HG03066 (cell line): ENCODE results near the gene CDC42EP5.
"Not testable (repeated sequence)": the region's sequence is repeated elsewhere in the genome, so short reads cannot be mapped to it uniquely, and the experiment has no call there.

Experiments
- ATAC-seq: cut with Tn5 transposase; IDR thresholded peaks from one replicate; pipeline ENCODE4 v1.9.1; 2021; ENCODE audit warnings: low read depth; ENCODE audit not compliant: unreplicated experiment

The CDC42EP5 gene, protein sequence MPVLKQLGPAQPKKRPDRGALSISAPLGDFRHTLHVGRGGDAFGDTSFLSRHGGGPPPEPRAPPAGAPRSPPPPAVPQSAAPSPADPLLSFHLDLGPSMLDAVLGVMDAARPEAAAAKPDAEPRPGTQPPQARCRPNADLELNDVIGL

DNA sequence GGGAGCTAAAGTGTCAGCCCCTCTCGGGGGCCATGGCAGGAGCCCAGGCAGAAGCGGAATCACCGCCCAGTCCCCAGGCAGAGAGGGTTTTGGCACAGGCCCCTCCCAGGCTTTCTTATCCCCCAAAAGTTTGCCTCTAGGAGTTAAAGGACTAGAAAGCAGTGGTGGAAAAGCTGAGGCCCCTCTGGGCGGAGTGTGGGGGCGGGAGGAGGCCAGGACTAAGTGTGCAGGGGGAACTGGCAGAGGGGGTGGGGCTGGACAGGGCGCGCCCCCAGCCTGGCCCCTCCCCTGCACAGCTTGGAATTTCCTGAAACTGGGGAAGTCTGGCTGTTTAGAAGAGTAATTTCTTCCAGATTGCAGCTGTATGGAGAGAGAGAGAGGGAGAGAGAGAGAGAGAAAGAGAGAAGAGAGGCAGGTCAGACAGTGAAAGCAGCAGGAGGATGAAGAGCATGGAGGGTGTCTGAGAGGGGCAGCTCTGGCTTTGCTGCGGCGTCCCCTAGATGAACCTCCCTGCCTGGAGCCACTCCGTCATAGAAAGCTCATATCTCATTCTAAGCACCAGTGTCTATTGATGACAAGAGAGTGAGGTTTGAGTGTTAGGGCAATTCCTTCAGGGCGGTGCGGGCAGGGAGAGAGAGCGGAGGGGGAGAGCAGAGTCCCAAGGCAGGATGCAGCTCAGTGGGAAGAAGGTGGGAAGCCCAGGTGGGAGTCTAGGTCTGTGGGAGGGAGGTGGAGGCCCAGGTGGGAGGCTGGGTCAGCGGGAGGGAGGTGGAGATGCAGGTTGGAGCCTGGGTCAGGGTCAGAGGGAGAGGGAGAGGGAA lies at the start of gene CDC42EP5:
Gene CDC42EP5, minus strand, starts transcription at position 226 of the 821 bp plus-strand sequence. CDS start 7,749 bp downstream, outside the sequence.
- ATAC-seq: no peak

DNA sequence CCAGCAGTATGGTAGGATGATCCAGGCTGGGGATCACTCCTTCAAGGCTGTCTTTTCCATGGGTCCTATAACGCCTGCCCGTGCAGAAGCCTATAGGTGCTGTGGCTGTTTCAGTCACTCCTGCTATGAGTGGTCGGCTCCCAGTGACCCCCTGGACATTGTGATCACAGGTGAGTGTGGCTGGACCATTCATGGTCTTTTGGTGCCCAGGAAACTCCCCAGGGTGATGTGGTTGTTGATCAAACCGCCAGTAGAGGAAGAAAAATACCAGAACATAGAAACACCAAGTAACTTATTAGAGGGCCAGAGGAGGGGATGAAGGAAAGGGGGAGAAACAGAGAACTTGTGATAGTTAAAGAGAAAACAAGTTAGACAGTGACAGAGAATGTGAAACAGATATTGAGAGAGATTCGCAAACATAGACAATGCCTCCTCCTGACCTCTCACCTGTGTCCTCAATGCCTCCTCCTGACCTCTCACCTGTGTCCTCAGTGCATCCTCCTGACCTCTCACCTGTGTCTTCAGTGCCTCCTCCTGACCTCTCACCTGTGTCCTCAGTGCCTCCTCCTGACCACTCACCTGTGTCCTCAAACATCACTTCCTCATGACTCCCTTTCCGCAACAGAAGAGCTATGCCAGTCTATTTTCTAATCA lies 48.9 kb upstream of the CDC42EP5 start:
- no peak for ATAC-seq

DNA sequence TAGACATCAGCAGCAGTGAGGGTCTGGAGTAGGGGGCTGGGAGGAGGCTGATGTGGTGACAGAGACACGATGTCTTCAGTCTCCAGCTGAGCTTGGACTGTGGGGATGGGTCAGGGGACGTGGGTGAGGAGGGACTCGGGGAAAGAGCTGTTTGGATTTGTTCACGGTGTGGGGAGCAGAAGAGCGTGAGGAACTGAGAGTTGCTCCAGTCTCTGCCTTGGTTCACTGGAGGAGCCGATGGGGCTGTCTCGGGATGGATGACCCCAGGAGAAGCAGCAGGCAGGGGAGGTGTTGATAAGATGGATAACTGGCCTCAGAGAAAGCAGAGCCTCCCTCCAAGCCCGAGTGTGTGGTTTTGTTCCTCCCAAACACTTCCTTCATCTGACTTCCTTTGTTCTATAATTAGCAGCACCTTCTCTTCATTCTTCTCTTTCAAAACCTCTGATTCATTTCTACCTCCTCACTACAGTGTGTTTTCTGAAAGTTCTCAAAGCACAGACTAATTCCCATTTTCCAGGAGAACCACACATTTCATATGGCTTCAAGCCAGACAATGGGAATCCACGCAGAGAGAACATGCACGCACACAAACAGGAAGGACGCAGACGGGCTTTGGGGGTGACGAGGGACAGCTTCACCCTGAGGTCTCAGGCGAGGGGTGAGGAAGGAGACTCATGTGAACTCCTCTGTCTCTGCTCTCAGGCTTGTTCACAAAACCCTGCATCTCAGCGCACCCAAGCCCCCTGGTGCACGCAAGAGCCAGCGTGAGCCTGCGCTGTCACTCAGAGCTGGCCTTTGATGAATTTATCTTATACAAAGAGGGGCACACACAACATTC lies 48.1 kb upstream of the CDC42EP5 start:
- no peak for ATAC-seq

DNA sequence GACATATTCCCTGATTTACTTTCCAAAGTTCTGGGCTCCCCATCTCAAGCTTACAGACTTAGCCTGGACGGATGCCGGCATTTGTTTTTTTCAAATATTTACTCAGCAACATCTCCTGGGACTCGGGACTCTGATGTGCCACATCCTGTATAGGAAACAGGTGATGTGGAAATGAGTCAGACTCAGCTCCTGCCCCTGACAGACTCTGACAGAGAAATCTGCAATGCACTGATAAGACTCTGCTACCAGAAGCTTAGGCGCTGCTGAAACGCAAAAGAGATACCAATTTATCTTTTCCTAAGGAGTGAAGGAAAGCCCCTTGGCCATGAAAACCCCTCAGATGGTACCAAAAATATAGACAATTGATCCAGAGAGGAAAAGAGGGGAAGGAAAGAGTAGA lies 45.7 kb upstream of the CDC42EP5 start:
- ATAC-seq: no peak

DNA sequence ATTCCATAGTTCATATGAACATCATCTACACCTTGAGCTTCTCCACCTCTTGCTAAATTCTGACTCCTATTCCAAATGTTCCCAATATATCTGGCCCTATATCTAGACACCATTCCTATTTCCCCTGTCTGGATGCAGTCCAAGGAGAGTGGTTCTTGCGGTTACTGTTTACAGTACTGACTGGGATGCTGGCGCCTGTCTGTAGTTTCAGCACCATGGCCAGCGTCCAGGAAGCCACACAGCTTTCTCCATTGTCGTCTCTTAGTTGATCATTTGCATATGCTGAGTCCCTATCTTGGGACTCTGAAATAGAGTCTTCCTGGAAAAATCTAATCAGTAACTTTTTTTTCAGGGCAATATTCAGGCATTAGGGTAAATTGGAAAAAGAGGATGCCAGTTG lies 44.4 kb upstream of the CDC42EP5 start:
- ATAC-seq: no peak

DNA sequence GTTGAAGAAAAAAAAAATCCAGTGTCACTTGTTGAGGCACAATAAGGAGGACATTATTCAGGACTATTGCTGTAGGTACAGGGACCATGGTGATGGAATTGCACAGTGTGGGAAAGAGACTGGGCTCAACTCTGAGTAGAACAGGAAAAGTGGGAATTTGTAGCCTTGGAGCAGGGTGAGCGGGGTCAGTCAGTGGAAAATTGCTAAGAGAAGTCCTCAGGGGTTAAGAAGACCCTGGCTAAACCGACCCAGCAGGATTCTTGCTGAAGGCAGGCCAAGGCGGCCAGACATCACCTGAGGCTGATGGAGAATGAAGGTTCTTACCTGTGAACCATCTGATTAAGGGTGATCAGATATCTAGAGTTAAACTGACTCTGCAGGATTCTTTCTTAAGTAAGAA lies 42.1 kb upstream of the CDC42EP5 start:
- no peak for ATAC-seq

DNA sequence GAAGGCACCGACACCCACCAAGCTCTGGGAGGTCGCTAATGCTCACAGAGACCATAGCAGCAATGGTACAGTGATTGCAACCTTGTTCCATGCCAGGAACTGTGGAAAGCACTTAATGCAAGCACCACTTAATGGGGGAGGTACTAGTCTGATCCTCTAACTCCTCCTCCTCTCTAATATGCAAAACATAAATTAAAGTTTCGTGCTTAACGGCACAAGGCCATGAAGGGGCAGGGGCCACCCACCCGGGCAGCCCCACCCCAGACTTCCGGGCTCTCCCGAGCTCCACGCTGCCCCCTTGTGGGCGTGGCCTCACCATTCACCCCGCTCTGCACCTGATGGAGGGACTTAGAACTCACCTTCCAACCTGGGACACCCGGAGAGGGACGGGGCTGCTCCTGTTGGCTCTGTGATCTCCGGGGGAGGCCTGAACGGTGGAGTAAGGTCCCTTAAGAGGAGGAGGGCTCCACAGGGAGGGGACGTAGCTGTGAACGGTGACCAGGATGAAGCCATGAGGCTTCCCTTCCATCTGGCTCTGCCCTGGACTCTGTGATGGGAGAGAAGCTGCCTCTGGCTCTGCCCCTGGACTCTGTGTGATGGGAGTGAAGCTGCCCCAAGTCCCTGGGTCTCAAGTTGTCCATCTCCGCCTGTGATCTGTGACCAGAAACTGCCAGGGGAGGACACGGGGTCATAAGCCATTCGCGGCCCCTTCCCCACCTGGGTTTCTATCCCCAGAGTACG lies 36.3 kb upstream of the CDC42EP5 start:
- not testable (repeated sequence) for ATAC-seq

DNA sequence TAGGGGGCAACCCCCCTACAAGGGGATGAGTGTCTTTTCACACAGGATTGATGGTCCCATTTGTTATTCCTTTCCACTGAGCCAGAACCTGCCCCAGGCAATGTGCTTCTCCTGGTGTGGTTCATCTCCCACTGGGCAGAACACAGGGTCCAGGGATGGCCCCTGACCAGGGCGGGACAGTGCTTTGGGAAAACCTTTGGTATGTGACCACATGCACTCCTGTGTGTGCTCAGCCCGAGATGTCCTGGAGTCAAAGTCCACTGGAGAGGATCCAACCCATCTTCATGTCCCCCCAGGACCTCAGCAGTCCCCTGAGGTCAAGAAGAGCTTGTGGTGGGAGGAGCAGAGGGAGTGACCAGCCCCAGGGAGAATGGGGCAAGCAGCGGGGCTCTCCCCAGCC lies 35.4 kb upstream of the CDC42EP5 start:
- not testable (repeated sequence) for ATAC-seq

DNA sequence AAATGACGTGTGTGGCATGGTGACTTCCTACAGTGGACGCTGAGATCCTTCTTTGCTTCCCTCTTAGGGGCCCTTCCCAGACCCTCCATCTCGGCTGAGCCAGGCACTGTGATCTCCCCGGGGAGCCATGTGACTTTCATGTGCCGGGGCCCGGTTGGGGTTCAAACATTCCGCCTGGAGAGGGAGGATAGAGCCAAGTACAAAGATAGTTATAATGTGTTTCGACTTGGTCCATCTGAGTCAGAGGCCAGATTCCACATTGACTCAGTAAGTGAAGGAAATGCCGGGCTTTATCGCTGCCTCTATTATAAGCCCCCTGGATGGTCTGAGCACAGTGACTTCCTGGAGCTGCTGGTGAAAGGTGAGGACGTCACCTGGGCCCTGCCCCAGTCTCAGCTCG lies 34.7 kb upstream of the CDC42EP5 start:
- no peak for ATAC-seq

DNA sequence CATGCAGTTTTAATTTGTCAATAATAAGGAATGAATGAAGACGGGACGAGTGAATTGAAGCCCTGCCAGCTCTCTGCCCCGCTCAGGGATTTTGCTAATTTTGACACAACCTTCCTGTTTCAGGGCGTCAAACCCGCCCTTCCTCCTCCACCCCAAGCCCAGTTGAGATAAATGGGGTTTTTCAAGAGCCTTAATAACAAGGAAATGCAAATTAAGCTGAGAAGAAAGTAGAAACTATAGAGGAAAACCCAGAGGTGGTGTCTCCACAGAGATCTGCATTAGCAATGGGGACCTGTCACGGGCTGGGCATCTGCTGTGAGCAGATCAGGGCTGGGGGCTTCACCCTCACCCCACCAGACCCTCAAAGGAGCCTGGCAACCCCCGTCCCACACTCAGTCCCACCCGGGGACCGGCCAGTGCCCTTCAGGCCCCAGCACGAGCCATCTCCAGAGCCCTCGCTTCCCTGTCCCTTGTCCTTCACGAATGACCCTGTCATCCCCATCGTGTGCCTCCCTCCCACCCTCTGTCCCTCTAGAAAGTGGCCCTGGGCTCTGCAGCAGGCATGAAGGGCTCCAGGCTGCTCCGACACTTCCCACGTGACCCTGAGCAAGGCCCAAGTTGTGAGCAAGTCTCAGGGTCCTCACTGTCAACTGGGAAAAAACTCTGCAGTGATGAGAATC lies 34.1 kb upstream of the CDC42EP5 start:
- ATAC-seq: not testable (repeated sequence)

DNA sequence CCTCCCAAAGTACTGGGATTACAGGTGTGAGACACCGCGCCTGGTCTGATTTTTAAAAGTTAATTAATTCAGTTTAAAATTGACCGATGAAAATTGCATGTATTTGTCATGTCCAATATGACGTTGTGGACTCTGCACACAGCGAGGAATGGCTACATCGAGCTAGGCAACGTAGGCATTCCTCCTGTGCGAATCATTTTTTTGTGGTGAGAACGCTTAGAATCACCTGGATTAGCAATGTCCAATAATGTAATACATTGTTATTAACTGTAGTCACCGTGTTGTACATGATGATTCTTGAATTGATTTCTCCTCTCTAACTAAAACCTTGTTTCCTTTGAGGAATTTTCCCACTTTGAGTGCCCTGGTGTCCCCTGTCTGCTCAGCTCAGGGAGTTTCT lies 33.0 kb upstream of the CDC42EP5 start:
- ATAC-seq: no peak

DNA sequence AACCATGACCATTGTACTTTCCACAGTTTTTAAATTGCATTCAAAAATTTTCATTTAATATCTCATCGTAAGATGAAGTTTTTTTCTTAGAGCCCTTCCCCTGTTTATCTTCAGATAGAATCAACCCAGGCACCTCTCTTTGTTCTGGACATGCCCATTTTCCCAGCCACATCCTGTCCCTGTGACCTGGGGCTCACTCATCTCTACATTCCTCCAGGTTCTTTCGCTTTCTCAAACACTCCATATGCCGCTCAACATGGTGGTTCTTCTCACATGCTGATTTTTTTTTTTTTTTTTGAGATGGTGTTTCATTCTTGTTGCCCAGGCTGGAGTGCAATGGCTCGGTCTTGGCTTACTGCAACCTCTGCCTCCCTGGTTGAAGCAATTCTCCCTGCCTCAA lies 32.4 kb upstream of the CDC42EP5 start:
- ATAC-seq: not testable (repeated sequence)

DNA sequence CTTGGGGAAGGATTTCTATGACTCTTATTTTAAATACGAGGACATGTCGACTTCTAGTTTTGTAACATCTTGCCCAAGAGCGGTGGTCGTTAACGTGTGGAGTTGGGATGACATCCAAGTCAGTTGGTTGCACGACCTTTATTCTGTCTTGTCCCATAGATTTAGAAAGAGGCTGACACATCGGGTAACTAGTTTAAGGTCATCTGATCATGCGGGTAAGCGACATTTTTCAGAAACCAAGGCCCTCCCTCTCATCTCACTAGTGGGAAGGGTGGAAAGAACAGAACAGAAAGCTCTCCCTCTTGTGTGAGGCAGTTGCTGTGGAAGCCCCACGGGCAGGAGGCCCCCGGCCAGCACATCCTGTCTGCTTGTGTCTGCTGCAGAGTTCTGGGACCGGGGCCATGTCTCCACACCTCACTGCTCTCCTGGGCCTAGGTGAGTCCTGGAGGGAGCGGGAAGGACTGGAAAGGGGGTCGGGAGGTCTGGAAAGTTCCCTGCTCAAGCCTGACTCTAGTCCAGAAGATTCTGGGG lies 29.5 kb upstream of the CDC42EP5 start, which contains the start of gene LAIR2:
Gene LAIR2, plus strand, starts transcription at position 314 of the 531 bp plus-strand sequence. Its CDS starts 88 bp downstream, at position 402.
- ATAC-seq: no peak

DNA sequence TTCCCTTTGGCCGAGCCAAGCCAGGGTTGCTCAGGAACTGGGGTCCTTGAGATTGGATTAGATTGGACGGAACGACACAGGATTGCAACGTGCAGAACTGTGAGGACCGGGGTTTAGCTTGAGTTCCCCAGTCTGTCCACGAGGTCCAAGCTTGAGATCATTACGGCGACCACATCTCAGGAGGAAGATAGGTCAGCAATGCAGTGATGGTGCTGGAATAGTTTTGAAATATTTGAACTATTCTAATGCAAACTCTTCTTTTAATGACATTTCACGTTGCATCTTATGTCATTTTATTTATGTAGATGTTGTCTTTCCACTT lies 25.3 kb upstream of the CDC42EP5 start:
- not testable (repeated sequence) for ATAC-seq

DNA sequence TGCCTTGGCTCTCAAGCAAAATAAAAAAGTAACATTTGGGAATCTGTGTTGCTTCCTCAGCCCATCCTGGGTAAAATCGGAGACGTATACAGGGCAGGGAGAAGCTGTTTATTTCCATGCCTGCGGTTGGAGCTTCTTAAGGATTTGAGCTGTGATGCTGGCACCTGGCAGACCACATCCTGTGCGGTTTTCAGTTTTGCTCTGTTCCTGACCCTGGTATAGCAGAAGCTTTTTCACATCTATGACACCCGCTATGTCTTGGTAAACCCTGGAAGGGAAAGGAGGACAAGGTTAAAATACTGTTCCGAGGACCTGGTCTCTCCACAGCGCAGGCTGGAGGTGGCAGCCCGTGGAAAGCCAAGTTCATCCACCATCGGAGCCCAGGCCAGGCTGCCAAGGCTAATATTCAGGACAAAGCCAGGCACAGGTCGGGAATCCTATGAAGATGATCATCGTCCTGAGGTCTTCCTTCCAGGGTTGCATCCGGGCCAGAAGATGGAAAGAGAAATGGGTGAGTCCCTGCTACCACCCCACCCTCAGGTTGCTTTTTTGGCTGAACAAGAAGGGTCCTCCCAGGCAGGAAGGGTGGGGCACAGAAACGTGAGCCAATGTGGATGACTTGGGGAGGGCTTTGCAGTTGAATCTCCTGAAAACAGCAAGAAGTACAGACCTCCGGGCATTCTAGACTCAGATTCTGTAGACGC lies 24.8 kb upstream of the CDC42EP5 start:
- not testable (repeated sequence) for ATAC-seq

DNA sequence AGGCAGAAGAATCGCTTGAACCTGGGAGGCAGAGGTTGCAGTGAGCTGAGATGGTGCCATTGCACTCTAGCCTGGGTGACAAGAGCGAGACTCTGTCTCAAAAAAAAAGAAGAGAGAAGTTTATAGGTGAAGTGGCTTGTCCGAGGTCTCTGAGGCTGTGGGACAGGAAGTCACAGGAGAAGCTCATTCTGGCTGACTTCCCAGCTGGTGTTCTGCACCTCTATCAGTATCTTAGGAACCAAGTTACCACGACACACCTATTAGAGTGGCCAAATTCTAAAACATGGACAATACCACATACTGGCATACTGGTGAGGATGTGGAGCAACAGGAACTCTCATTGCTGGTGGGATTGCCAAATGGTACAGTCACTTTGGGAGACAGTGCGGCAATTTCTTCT lies 22.2 kb upstream of the CDC42EP5 start:
- not testable (repeated sequence) for ATAC-seq

DNA sequence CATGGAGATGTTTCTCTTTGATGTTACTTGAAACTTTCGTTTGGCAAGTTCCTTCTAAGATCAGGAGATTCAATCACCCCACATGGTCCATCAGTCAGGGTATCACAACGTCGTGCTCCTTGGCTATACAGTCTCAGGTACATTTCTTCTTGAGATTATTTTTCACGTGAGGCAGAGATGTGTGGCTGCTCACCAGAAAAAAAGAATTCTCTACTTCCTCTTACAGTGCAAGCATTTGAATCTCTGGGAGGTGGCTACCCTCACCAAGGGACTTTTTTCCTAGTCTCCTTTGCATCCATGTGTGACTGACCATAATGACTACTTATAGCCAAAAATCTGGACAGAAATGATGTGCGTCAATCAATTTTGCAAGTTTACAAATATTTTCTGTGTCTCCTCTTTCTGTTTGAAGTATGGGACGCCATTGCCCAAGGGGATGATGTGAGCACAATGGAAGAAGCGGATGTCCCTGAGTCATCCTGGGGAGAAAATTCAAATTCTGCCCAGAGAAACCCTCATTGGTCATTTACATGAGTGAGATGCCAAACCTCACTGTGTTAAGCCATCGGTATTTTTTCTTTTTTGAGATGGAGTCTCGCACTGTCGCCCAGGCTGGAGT lies 21.0 kb upstream of the CDC42EP5 start:
- ATAC-seq: no peak

DNA sequence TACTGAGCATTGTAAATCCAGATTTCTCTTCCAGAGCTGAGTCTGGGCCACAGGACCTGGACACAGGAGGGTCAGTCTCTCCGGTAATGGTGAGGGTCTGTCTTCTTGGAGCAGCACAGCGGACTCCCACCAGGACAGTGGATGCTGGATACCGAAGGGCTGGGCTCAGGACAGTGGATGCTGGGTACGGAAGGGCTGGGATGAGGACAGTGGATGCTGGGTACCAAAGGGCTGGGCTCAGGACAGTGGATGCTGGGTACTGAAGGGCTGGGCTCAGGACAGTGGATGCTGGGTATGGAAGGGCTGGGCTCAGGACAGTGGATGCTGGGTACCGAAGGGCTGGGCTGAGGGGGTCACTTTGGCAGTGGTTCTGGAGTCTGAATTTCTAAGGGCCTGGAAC lies 20.0 kb upstream of the CDC42EP5 start:
- not testable (repeated sequence) for ATAC-seq
